NCI-H2196 treated with DMSO at 0.1 percent for 48 hours (cell line): ENCODE data around the gene COL23A1.
"Not testable (repeated sequence)": the region's sequence is repeated elsewhere in the genome, so short reads cannot be mapped to it uniquely, and the experiment has no call there.

ENCODE experiments used
- DNase-seq: peaks from one replicate; lab custom pipeline; 2025; ENCODE audit not compliant: unreplicated experiment; lab: John Stamatoyannopoulos, UW

COL23A1 gene

DNA sequence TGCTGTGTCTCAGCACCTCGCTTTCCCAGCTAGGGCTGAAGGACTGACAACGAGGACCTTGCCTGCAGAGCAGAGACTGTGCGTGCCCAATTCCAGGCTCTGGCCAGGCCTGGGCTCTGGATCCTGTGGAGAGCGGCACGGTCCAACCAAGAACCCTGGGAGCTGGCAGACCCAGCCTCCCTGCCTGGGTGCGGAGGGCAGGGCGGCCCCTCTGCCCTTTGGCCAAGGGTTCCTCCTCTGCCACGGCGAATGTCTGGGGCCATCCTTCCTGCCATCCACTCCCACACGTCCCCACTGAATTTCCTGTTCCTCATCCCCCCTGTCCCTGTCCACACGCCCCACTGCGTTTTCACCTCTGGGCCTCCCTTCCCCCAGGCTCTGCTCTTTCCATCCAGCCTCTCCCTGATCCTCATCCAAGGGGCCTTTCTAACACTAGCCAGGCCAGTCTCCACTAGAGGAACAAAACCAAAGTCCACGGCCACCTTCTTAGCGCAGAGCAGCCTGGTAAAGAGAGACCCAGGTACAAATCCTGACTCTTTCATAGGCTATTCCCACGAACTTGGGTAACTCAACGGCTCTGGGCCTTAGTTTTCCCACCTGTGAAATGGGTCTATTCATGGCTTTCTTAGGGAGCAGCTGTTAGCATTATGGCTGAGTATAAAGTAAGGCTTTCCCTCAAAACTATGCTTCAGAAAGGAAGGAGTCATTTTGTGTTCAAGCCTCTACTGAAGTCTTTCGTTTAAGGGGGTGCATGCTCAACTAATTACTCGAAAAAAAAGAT lies 262.1 kb downstream of the COL23A1 start:
- no peak for DNase-seq

DNA sequence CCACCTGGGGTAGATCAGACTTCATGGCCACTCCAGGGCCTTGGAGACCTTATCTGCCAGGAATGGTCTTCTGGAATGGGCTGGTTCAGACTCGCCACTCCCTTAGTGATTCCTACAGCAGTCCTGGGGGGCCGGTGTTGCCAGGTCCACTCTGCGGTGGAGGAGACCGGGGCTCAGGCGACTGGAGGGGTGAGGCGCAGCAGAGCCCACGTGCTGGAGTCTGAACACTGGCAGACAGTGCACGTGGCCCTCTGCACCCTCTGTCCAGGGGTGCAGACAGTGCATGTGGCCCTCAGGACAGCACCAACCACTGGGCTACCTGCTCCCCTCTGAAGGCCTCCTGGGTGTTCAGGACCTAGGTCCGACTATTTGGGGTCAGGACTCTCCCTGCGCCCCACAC lies 262.7 kb downstream of the COL23A1 start:
- no peak for DNase-seq

GRCh38 chr5:178326374-178326715 lies 263.8 kb downstream of the COL23A1 start:
- no peak for DNase-seq

- DNase-seq: no peak
These were observed 264.4 kb downstream of the COL23A1 start for GRCh38 chr5:178325679-178326373.

GRCh38 chr5:178325311-178325678 lies 264.9 kb downstream of the COL23A1 start:
- DNase-seq: no peak

- DNase-seq: peak; percentile 16
These were observed 265.5 kb downstream of the COL23A1 start for GRCh38 chr5:178324481-178325310.

DNA sequence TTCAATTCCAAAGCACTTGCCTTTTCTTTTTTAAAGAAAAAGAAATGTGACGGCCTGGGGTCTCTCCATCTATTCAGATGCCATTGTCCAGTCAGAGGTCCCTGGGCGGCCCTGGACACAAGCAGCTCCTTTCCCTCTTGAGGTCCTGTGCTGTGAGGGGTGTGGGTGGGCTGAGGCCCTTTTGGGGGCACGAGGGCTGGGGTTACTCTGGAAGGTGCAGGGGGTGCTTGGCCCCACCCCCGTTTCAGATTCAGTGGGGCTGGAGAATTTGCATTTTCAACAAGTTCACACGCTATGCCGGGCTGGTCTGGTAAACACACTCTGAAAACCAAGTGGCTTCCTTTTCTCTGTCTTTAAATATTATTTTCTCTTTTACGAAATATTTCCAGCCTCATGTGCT lies 266.2 kb downstream of the COL23A1 start:
- DNase-seq: no peak

- no peak for DNase-seq
These were observed 266.7 kb downstream of the COL23A1 start for GRCh38 chr5:178323541-178323865.

- no peak for DNase-seq
These were observed 267.3 kb downstream of the COL23A1 start for GRCh38 chr5:178322736-178323540.

DNA sequence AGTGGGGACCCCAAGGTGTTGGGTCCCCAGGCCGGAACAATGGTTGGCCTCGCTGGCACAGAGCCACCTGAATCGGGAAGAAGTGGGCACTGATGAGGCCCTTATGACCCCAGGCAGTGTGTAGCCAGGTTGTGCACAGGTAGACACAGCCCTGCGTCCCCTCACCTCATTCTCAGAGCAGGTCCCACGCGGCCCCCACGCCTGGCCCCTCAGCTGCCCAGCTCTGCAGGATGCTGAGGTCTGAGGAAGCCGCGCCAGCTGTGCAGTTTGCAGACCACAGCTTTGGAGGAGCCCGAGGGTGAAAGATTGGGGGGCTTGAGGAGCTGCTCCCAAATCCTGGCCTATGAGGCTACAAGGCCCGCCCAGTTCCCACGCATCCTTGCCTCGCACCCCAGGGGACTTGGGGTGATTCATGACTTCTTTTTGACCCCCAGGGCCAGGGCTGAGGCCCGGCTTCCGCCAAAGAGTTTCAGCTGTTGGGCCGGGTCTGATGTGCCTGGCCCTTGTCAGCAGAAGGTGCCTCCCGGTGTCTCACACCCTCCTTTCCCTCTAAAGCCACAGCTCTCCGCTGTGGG lies 269.8 kb downstream of the COL23A1 start:
- DNase-seq: no peak

GRCh38 chr5:178319541-178320041 lies 270.6 kb downstream of the COL23A1 start:
- DNase-seq: no peak

DNA sequence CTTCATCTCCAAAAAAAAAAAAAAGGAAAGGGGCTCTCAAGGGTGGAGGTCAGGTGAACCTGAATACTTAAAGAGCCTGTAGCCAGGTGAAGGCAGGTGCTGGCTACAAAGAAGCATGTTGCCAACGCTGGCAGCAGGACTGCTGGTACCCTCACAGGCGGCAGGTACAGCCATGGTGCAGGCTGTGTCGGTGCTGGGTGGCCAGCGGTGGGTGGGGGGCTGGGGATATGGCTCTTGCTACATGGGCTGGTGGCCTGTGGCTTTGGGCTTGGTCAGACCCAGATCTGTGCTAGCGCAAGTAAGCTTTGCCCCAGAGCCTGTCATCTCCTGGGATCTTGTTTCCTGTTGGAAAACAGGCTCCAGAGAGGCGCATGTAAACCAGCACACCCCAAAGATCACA lies 271.3 kb downstream of the COL23A1 start:
- no peak for DNase-seq

DNA sequence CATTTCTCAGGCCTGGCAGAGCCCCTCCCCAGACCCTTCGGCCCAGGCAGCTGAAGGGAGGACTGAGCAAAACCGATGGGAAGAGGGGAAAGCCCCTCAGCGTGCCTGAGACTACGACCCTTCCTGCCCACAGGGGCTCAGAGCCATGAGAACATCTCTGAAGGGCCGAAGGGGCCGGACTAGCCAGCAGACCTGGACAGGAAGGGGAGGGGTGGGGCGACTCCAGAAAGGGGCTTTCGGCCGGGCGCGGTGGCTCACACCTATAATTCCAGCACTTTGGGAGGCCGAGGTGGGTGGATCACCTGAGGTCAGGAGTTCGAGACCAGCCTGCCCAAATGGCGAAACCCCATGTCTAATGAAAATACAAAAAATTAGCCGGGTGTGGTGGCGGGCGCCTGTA lies 271.8 kb downstream of the COL23A1 start:
- DNase-seq: no peak

- not testable (repeated sequence) for DNase-seq
These were observed 272.5 kb downstream of the COL23A1 start for GRCh38 chr5:178317727-178318126.

- no peak for DNase-seq
These were observed 275.0 kb downstream of the COL23A1 start for GRCh38 chr5:178314961-178315820.

- DNase-seq: no peak
These were observed 276.0 kb downstream of the COL23A1 start for GRCh38 chr5:178314061-178314660.

DNA sequence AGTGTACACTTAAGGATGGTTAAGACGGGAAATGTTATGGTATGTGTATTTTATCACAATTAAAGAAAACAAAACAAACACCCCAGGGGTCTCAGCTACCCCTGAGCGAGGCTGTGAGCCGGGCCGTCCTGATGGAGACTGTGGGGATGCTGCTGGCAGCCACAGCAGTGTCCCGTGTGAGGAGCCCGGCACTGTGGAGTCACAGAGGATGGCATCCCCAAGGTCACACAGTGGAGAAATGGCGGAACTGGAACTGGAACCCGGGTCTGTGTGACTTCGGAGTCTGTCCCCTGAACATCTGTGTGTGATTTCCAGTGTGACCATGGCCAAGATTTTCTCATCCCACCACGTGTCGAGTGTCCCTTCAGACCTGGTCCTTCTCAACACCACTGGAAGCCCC lies 276.9 kb downstream of the COL23A1 start:
- no peak for DNase-seq

DNA sequence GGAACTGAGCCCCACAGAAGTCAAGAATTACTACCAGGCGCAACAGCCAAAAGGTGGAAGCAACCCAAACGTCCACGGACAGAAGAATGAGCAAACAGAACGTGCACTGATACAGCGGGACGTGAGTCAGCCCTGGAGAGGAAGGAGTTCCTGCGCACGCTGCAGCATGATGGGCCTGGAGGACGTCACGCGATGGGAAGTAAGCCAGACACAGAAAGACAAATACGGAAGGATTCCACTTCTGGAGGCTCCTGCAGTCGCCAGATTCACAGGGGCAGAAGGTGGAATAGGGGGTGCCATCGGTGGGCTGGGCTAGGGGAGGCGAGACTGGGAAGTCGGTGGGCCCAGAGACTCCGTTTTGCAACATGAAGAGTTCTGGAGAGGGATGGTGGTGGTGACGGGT lies 277.3 kb downstream of the COL23A1 start:
- no peak for DNase-seq

GRCh38 chr5:178310130-178310865 lies 279.9 kb downstream of the COL23A1 start:
- DNase-seq: no peak
